HG03108 (cell line): ENCODE results near the gene ETNK2.

ENCODE experiments used
- ATAC-seq: cut with Tn5 transposase; IDR thresholded peaks from one replicate; pipeline ENCODE4 v1.9.1; 2021; ENCODE audit warnings: moderate library complexity; ENCODE audit not compliant: unreplicated experiment

ETNK2 gene

GRCh38 chr1:204085876-204086275 is 66.0 kb downstream of the ETNK2 start:
- no peak for ATAC-seq

GRCh38 chr1:204084247-204084772 is 67.5 kb downstream of the ETNK2 start:
- no peak for ATAC-seq

DNA sequence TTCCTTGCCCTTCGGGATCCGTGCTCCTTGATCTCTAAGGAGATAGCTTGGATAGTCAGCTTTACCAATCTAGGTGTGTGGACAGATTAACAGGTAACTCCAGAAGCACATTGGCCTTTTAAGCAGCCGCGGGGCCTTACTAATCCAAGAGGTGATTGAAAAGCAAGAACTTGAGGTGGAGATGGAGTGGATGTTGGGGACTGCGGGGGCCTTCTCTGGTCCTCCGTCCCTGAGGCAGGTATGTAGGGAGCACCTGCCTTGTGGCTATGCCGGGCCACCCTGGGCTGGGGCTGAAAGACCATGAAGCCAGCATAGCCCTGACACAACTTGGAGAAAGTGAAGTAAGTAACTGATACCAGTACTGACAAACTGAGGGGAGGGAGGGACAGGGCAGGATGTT is 68.4 kb downstream of the ETNK2 start:
- ATAC-seq = no peak

DNA sequence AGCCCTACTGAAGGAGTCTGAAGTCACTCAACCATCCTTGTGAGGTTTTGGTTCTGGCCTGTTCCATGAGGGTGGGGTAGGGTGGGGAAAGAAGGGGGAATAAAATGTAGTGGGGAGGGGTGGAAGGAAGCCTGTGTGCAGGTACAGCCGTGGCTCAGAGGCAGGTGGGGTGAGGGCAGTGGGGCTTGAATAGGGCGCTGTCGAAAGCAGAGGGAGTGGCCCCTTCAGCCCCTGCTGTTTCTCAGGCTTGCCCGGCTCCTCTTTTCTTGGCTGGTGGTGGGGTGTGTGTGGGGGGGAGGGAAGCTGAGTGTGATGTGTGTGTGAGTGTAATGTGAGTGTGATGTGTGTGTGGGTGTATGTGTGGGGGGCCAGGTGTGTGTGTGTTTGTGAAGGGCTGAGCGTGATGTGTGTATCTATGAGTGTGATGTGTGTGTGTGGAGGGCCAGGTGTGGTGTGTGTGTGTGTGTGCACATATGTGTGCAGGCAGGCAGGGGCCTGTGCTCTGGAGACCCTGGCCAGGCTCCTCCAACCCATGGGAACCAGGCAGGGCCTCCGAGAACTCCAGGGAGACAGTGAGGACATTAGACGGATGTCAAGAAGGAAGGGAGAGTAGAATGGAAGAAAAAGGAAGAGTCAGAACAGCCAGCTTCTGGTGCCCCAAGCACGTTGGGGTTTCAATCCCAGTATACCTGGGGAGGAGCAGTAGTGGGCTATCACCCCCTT is 69.9 kb downstream of the ETNK2 start:
- ATAC-seq = no peak

- ATAC-seq = no peak
Observed at GRCh38 chr1:204081164-204081790, 70.6 kb downstream of the ETNK2 start.
